GM18499 (cell line): Measurements from ENCODE around the gene CACNA1H.

ENCODE experiments used
- ATAC-seq: cut with Tn5 transposase; IDR thresholded peaks from one replicate; pipeline ENCODE4 v1.9.1; 2021; ENCODE audit warnings: moderate number of reproducible peaks; ENCODE audit not compliant: insufficient read depth, unreplicated experiment

The CACNA1H gene

DNA sequence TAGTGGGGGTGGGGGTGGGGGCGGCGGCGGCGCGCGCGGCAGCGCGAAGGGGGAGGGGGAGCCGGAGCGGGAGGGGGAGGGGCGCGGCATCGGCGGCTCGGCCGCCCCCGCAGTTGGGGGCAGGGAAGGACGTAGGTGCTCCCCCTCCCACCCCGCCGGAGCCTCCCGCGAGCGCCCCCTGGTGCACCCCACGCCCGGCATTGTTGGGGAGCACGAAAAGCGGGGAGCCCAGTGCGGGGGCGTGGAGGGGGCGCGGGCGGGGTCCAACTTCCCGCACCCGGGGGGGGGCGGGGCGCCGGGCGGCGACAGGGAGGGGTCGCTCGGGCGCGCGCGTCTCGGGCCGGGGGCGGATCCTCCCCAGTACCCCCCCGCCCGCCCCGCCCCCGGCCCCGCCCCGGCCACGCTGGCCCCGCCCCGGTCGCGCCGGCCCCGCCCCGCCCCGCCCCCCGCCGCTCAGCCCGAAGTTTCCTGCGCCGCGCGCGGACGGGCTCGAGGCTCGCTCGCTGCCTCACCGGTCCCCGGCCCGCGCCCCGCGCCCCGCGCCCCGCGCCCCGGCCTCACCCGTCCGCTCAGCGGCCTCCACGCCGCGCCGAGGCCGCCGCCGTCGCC lies at the start of gene CACNA1H:
Gene CACNA1H (plus strand): TSS at position 456 of the 609 bp plus-strand sequence. CDS start 632 bp downstream, outside the sequence.
- no peak for ATAC-seq

DNA sequence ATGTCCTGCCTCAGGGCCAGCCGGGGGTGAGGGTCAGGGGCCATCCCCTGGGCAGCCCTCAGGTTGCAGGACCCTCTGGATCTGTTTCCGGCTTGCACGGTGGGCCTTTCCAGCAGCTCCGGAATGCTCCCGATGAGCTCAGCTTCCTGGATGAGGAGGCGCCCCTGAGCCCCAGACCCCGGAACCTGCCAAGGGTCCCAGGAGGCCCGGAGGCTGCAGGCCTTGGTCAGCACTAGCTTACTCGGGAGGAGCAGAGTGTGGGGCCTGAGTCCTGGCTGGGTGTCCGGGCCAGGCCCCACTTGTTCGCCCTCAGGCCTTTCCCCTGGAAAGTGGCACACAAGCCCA lies 49.3 kb upstream of the CACNA1H start:
- ATAC-seq, result no peak

- ATAC-seq, result no peak
Measured at GRCh38 chr16:1105888-1106620, 46.9 kb upstream of the CACNA1H start.

- ATAC-seq, result no peak
Measured at GRCh38 chr16:1106659-1107058, 46.2 kb upstream of the CACNA1H start.

- no peak for ATAC-seq
Measured at GRCh38 chr16:1107141-1107540, 45.8 kb upstream of the CACNA1H start.

DNA sequence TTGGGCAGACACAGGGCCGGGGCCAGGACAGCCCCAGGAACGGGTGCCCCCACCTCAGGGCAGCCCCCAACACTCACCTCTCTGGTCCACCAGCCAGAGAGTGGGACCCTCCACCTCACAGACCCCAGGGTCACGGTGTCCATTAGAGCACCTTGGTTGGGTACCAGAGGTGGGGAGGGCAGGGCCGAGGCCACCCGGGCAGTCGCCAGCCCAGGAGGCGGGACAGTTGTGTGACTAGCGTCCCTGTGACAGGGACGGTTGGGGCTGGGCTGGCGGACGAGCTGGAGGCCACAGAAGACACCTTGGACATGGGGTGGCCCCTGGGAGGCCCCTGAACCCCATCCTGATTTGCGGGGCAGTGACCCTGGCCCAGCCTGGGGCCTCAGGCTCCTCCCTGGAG lies 45.2 kb upstream of the CACNA1H start:
- ATAC-seq, result no peak

GRCh38 chr16:1108299-1109252 lies 44.3 kb upstream of the CACNA1H start:
- no peak for ATAC-seq

- ATAC-seq, result no peak
Measured at GRCh38 chr16:1109648-1110047, 43.3 kb upstream of the CACNA1H start.

DNA sequence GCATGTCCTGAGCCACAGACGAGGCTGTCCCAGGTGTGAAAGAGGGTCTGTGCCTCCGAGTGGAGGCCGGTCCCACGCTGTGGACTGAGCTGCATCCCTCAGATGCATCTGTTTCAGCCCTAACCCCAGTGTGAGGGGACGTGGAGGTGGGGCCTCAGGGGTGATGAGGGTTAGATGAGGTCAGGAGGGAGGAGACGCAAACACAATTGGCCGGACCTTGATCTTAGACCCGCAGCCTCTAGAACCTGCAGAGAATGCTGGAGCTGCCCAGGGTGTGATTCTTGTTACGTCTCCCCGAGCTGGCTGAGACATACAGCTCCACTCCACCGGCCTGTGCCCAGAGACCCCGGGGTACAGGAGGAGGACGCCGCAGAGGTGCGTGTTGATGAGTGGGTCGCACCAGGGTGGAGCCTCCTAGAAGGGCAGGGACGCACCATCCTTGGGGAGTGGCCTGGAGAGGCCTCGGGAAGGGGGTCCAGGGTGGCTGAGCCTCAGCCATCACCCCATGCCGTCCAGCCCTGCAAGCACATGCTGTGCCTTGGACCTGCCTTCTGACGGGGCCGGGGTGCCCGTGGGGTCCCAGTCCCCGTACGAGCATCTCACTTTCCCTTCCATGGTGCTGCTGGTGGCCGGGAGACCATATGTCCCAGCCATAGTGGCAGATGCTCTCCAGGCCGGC lies 40.3 kb upstream of the CACNA1H start:
- no peak for ATAC-seq

DNA sequence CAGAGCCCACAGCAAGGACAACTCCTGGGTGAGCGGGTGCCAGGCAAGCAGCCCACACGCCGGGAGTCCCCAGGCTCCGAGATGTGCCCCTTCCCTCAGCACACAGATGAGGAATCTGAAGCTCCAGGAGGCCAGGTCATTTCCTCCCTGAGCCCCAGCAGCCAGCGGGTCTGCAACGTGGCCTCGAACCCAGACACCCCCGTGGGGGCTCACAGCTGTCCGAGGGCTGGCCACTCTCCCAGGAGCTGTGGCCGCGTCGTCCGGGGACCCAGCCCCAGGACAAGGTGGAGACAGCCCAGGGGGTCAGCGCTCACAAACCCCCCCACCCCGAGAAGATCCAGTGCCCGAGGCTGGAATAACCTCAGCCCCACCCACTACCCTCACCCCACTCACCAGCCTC lies 39.4 kb upstream of the CACNA1H start:
- ATAC-seq, result no peak

DNA sequence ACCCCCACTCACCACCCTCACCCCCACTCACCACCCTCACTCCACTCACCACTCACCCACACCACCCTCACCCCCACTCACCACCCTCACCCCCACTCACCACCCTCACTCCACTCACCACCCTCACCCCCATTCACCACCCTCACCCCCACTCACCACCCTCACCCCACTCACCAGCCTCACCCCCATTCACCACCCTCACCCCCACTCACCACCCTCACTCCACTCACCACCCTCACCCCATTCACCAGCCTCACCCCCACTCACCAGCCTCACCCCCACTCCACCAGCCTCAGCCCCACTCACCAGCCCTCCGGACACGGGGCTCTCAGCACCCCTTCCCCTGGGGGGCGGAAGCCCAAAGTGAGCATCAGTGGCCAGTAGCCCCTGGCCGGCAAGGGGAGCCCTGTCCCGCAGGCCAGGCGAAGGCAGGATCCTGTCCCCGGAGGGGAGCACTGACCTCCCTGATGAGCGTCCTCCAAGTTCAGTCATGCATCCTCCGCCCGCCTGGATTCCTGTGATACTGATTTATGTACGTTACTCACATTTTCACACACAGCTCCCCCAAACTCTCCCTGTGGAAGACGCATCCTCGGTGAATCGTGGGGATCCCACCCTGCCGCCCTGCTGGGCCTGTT lies 38.9 kb upstream of the CACNA1H start:
- no peak for ATAC-seq

GRCh38 chr16:1116693-1117077 lies 36.2 kb upstream of the CACNA1H start:
- no peak for ATAC-seq

DNA sequence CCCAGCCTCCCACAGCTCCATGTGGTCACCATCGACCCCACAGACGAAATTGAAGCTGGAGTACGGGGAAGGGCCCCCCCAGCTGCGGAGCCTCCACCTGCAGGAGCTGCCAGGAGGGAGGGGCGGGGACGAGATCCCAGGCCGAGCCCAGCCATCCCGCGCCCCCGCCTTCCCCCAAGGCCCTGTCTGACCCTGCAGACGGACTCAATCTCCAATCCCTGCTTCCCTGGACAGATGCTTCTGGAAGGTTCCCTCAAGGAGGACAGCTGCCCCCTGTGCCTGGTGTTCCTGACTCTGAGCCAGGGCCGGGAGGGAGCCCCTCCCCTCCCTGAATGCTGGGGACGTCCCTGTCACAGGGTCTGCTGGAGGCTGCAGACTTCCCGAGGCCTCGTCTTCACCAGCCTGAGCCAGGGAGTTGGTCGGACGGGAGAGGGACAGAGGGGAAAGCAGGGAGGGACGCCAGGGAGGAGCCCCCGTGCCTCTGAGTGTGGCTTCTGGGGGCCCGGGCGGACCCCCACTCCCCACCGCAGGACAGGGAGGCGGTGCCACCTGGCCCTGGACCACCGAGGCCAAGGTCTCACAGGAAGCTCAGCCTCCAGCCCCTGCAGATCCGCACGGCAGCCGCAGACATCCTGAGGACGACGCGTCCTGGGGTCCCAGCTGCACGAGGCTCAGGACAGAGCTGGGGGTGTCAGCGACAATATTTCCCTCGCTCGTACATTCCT lies 35.6 kb upstream of the CACNA1H start:
- ATAC-seq, result no peak

DNA sequence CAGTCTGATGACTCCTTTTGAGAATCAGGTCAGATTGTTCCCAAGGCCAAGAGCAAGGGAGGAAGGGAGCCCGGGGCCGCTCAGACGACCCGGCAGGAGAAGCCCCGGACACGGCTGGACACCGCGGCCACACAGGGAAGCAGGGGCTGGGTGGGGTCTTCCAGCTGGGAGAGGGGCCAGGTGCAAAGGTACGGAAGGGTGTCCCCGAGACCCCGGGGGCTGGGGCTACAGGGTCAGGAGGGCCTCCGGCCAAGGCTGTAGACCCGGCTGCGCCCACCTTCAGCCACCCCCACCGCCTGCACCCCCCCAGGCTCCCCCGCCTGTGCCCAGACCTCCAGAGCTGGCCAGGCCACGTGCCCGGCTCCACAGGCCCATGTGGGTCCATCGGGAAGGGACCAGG lies 35.0 kb upstream of the CACNA1H start:
- no peak for ATAC-seq

GRCh38 chr16:1119129-1119528 lies 33.8 kb upstream of the CACNA1H start:
- no peak for ATAC-seq

DNA sequence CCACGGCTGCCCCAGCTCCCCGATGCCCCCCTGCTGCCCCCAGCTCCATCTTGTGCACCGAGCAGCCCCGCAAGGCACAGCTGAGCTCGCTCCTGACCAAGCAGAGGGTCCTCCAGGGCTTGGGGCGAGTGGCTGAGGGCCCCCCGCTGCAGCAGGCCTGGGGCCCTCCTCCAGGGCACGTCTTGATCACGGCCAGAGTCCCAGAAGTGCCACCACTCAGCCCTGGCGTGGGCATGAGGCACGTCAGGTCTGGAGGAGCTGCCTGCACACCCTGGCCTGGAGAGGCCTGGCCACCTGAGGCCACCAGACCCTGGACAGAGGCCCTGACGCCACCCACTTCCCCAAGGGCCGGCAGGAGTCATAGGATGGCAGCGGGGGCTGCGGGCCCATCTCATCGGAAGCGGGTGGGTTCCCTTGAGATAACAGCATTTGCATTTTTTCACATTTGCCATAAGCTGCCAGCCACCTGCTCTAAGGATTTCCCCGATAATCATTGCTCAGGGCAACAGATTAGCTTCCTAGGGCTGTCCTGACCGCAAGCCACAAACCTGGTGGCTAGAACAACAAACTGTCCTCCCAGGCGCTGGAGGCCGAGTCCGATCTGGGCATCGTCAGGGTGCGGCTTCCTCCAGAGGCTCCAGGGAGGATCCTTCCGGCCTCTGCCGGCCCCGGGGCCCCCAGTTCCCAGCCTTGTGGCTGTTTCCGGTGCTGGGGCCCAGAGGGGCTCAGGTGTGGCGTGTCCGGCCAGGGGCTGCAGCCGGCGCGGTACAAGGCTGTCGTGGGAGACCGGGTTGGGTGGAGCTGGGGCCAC lies 32.9 kb upstream of the CACNA1H start:
- no peak for ATAC-seq

- no peak for ATAC-seq
Measured at GRCh38 chr16:1120577-1120941, 32.3 kb upstream of the CACNA1H start.

GRCh38 chr16:1121009-1121408 lies 31.9 kb upstream of the CACNA1H start:
- no peak for ATAC-seq
